CD14-positive monocyte (primary cell): Measurements from ENCODE around the gene REXO4. TPM values are rescaled to one million over a fixed set of nuclear protein-coding genes. Genes with fewer than 3 reads are reported as not detected.

Experiments
- DNase-seq, 3 donors: peaks; one replicate each; pipeline ENCODE4 v3.0.0-alpha.2; 2011 to 2022
- H2AFZ ChIP-seq: 2 replicates; pipeline ENCODE4 v1.6.0; 2012; ENCODE audit warnings: mild to moderate bottlenecking, low read depth, low read length, inconsistent platforms; ENCODE audit not compliant: insufficient read depth, poor library complexity, severe bottlenecking
- H3K27ac ChIP-seq, 2 donors: 1 replicate in 1 of 2; 2 replicates in 1 of 2; pipeline ENCODE4 v1.5.1; 2012 to 2013; ENCODE audit warnings: low read length in 2 of 2, control low read depth in 1 of 2, inconsistent platforms in 1 of 2, low read depth in 1 of 2, mild to moderate bottlenecking in 1 of 2
- H3K27me3 ChIP-seq, 2 donors: one replicate each; pipeline versions ENCODE4 v1.6.0 to v1.6.1; 2011 to 2013; ENCODE audit warnings: low read length in 2 of 2; ENCODE audit not compliant: control insufficient read depth in 2 of 2, insufficient read depth in 2 of 2
- H3K36me3 ChIP-seq, 2 donors: replicated peaks in 1 of 2; 1 replicate in 1 of 2; 2 replicates in 1 of 2; pipeline versions ENCODE4 v1.5.1 to v1.6.1; 2012 to 2013; ENCODE audit warnings: low read length in 2 of 2, control low read depth in 1 of 2, inconsistent platforms in 1 of 2, mild to moderate bottlenecking in 1 of 2; ENCODE audit not compliant: insufficient read depth in 2 of 2, control insufficient read depth in 1 of 2
- H3K4me1 ChIP-seq, 2 donors: 1 replicate in 1 of 2; 2 replicates in 1 of 2; pipeline versions ENCODE4 v1.5.1 to v1.6.1; 2012 to 2013; ENCODE audit warnings: low read length in 2 of 2, control low read depth in 1 of 2, inconsistent platforms in 1 of 2, mild to moderate bottlenecking in 1 of 2, moderate library complexity in 1 of 2; ENCODE audit not compliant: insufficient read depth in 2 of 2, control insufficient read depth in 1 of 2
- H3K4me2 ChIP-seq: replicated peaks from 2 replicates; pipeline ENCODE3; 2012; ENCODE audit warnings: low read length, moderate library complexity, mild to moderate bottlenecking; ENCODE audit not compliant: poor library complexity, severe bottlenecking; ENCODE audit errors: extremely low read depth
- H3K4me3 ChIP-seq, 3 experiments: fragments of 200-600 bp in 1 of 3; sonication (generic) in 1 of 3; replicated peaks in 1 of 3; 1 replicate in 2 of 3; 2 replicates in 1 of 3; pipeline ENCODE4 v1.5.1; 2011 to 2013; ENCODE audit warnings: low read length in 3 of 3, mild to moderate bottlenecking in 3 of 3, control low read depth in 2 of 3, low read depth in 2 of 3, inconsistent platforms in 1 of 3, moderate library complexity in 1 of 3
- H3K79me2 ChIP-seq: 2 replicates; pipeline ENCODE4 v1.6.0; 2012; ENCODE audit warnings: mild to moderate bottlenecking, control low read depth, inconsistent platforms, low read length, moderate library complexity; ENCODE audit not compliant: insufficient read depth
- H3K9ac ChIP-seq: 2 replicates; pipeline ENCODE4 v1.6.0; 2017; ENCODE audit warnings: low read length, mild to moderate bottlenecking; ENCODE audit not compliant: insufficient read depth, poor library complexity, severe bottlenecking
- H3K9me3 ChIP-seq, 2 donors: replicated peaks in 1 of 2; 1 replicate in 1 of 2; 2 replicates in 1 of 2; pipeline versions ENCODE4 v1.5.1 to v1.6.1; 2012 to 2013; ENCODE audit warnings: low read length in 2 of 2, control low read depth in 1 of 2; ENCODE audit not compliant: control insufficient read depth in 1 of 2, insufficient read depth in 1 of 2
- H4K20me1 ChIP-seq: 2 replicates; pipeline ENCODE4 v1.6.0; 2012; ENCODE audit warnings: mild to moderate bottlenecking, low read length, control low read depth, moderate library complexity; ENCODE audit not compliant: insufficient read depth
- H3K27ac Mint-ChIP-seq, 7 donors: one replicate each; pipeline ENCODE4 v1.8.0; 2020; ENCODE audit warnings: mild to moderate bottlenecking in 7 of 7, mixed read lengths in 7 of 7, moderate library complexity in 6 of 7, inconsistent platforms in 2 of 7
- H3K27me3 Mint-ChIP-seq, 3 donors: one replicate each; pipeline ENCODE4 v1.8.0; 2021 to 2022; ENCODE audit warnings: low read depth in 3 of 3, mild to moderate bottlenecking in 3 of 3, mixed read lengths in 3 of 3, moderate library complexity in 3 of 3, inconsistent platforms in 1 of 3
- H3K36me3 Mint-ChIP-seq, 2 donors: one replicate each; pipeline ENCODE4 v1.8.0; 2020; ENCODE audit warnings: mixed read lengths in 2 of 2, inconsistent platforms in 1 of 2, mild to moderate bottlenecking in 1 of 2
- H3K4me1 Mint-ChIP-seq: one replicate; pipeline ENCODE4 v1.8.0; 2020; ENCODE audit warnings: mild to moderate bottlenecking, mixed read lengths
- H3K4me3 Mint-ChIP-seq, 2 donors: one replicate each; pipeline ENCODE4 v1.8.0; 2020; ENCODE audit warnings: mild to moderate bottlenecking in 2 of 2, mixed read lengths in 2 of 2, moderate library complexity in 1 of 2
- H3K9me3 Mint-ChIP-seq, 7 donors: one replicate each; pipeline ENCODE4 v1.8.0; 2020 to 2022; ENCODE audit warnings: mixed read lengths in 7 of 7, mild to moderate bottlenecking in 6 of 7, moderate library complexity in 6 of 7, inconsistent platforms in 2 of 7
- CTCF ChIP-seq: fragments of 200-600 bp; IDR thresholded peaks from one replicate; pipeline ENCODE4 v1.8.0; 2022; ENCODE audit warnings: antibody characterized with exemption, mild to moderate bottlenecking
- WGBS: methylation state at CpG from one replicate; pipeline ENCODE4 v1.1.5; 2013; ENCODE audit warnings: missing lambda C conversion rate; ENCODE audit not compliant: insufficient coverage; 5-methylcytosine and 5-hydroxymethylcytosine counted together
- intact Hi-C, 2 donors: fragments of 100-400 bp; cut with micrococcal nuclease; formaldehyde crosslinking; loops; one replicate each; pipeline versions ENCODE4 v1.15.0 to v1.15.1; 2023
- polyA plus RNA-seq, 3 donors: library from polyadenylated mRNA; depleted of rRNA in 1 of 3; unstranded in 2 of 3; stranded (reverse) in 1 of 3; fragments of 300-500 nt in 2 of 3; fragments of >200 nt in 1 of 3; fragmentation: Illumina TruSeq in 2 of 3; gene quantifications; 1 replicate in 2 of 3; 2 replicates in 1 of 3; pipeline ENCODE4 v1.2.3, GENCODE V29; 2012 to 2021

Gene REXO4
- polyA plus RNA-seq, 3 donors, result 3.0 to 11.0 (median 4.2) TPM

- Histone ChIP-seq H4K20me1 (no peaks in the 10 kb centered on the region), H3K79me2 (no peaks in the 10 kb centered on the region), H3K4me2 (no peak overlapping the region), H3K4me1 (no peaks in the 10 kb centered on the region), H3K9ac (no peak overlapping the region), H3K36me3 (no peaks in the 10 kb centered on the region), H3K9me3 (no peaks in the 10 kb centered on the region), H3K27ac (no peak overlapping the region), H2AFZ (no peak overlapping the region), H3K27me3 (no peaks in the 10 kb centered on the region), H3K4me3 (no peak overlapping the region)
- Mint-ChIP-seq H3K36me3 (no peaks in the 10 kb centered on the region), H3K4me3 (no peak overlapping the region), H3K4me1 (no peaks in the 10 kb centered on the region), H3K9me3 (peaks cover 0 to 3% (median 0%) of the 10 kb centered on the region in 7 donors), H3K27ac (peak overlapping the region in 1 of 7 donors; percentile 53), H3K27me3 (peaks cover 4 to 19% (median 7%) of the 10 kb centered on the region in 3 donors)
- 88% methylated on average over 5 of the region's 7 CpGs for WGBS
- TF ChIP-seq CTCF, result no peak
- no peak for DNase-seq
- intact Hi-C loops, result no loop called here
Observed at GRCh38 chr9:133390713-133391112, 27.1 kb downstream of the REXO4 start.

- no peak overlapping the region for H3K4me3 ChIP-seq
- no peaks in the 10 kb centered on the region for H3K36me3 ChIP-seq
- no peaks in the 10 kb centered on the region for H3K9me3 ChIP-seq
- H3K9ac ChIP-seq, result no peak overlapping the region
- H3K27ac ChIP-seq, result no peak overlapping the region
- no peak for DNase-seq
- no peak for TF ChIP-seq CTCF
- intact Hi-C loops, result no loop called here
- no peaks in the 10 kb centered on the region for H3K79me2 ChIP-seq
- no peaks in the 10 kb centered on the region for H4K20me1 ChIP-seq
- no peaks in the 10 kb centered on the region for H3K36me3 Mint-ChIP-seq
- peaks cover 0 to 3% (median 0%) of the 10 kb centered on the region in 7 donors for H3K9me3 Mint-ChIP-seq
- no peaks in the 10 kb centered on the region for H3K4me1 ChIP-seq
- no peak overlapping the region for H3K4me3 Mint-ChIP-seq
- H3K27me3 ChIP-seq, result no peaks in the 10 kb centered on the region
- H3K27ac Mint-ChIP-seq, result no peak overlapping the region
- peaks cover 4 to 12% (median 6%) of the 10 kb centered on the region in 3 donors for H3K27me3 Mint-ChIP-seq
- 95% methylated on average over 13 of the region's 13 CpGs for WGBS
- no peaks in the 10 kb centered on the region for H3K4me1 Mint-ChIP-seq
- no peak overlapping the region for H3K4me2 ChIP-seq
- no peak overlapping the region for H2AFZ ChIP-seq
Observed at GRCh38 chr9:133389562-133389961, 28.2 kb downstream of the REXO4 start.
